BLaER1 treated with 17β-estradiol and CSF1 and Interleukin-3, amounts not matched to agents 10 nM and 100 nM (cell line): Measurements from ENCODE around the gene STAM.

Experiments used
- H3K27ac ChIP-seq, 11 experiments: shearing (Covaris generic); formaldehyde crosslinking; 2 replicates each; pipeline ENCODE4 v1.8.1; 2022
- H3K27me3 ChIP-seq, 11 experiments: shearing (Covaris generic); formaldehyde crosslinking; 2 replicates each; pipeline ENCODE4 v1.8.1; 2022
- H3K36me3 ChIP-seq, 11 experiments: shearing (Covaris generic); formaldehyde crosslinking; 2 replicates each; pipeline ENCODE4 v1.8.1; 2022
- H3K4me1 ChIP-seq, 10 experiments: shearing (Covaris generic); formaldehyde crosslinking; 2 replicates each; pipeline ENCODE4 v1.8.1; 2022
- H3K4me2 ChIP-seq, 11 experiments: shearing (Covaris generic); formaldehyde crosslinking; 2 replicates each; pipeline ENCODE4 v1.8.1; 2022
- H3K4me3 ChIP-seq, 10 experiments: shearing (Covaris generic); formaldehyde crosslinking; 2 replicates each; pipeline ENCODE4 v1.8.1; 2022
- H3K9ac ChIP-seq, 11 experiments: shearing (Covaris generic); formaldehyde crosslinking; 2 replicates each; pipeline ENCODE4 v1.8.1; 2022
- H3K9me3 ChIP-seq, 11 experiments: shearing (Covaris generic); formaldehyde crosslinking; replicated peaks in 1 of 11; 2 replicates each; pipeline ENCODE4 v1.8.1; 2022
- H4K20me1 ChIP-seq, 11 experiments: shearing (Covaris generic); formaldehyde crosslinking; 2 replicates each; pipeline ENCODE4 v1.8.1; 2022
- Cebpa-rat ChIP-seq, 11 experiments: shearing (Covaris generic); IDR thresholded peaks; 2 replicates each; pipeline ENCODE4 v1.8.1; 2022

STAM gene

DNA sequence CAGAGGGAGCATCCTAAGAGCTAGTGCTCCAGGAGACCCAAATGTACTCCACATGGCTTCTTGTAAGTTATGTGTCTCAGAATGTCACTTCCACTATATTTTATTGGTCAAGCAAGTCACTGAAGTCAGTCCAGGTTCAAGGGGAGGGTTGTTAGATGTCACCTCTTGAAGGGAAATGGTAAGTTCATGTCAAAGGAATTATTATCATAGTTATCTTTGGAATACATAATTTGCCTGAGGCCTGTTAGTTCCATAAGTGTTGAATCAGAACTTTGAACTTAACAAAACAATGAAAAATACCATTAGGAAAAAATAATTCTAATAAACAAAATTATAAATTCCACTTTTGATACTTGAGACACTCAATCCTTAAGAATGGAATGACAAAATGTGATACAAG, 30.6 kb downstream of the STAM start:
- no peak overlapping the region for H3K4me3 ChIP-seq
- H3K9ac ChIP-seq, result no peak overlapping the region
- peaks cover 0 to 14% (median 0%) of the 10 kb centered on the region in 10 experiments; a peak in 3 of 20 replicates for H3K4me1 ChIP-seq
- peaks cover 0 to 22% (median 15%) of the 10 kb centered on the region in 11 experiments; a peak in 18 of 22 replicates for H3K9me3 ChIP-seq
- no peak overlapping the region for H3K4me2 ChIP-seq
- no peaks in the 10 kb centered on the region for H3K27me3 ChIP-seq
- no peak for TF ChIP-seq Cebpa-rat (IDR thresholded peaks at IDR 0.05)
- H3K27ac ChIP-seq, result no peak overlapping the region
- H3K36me3 ChIP-seq, result peaks cover 8 to 41% (median 16%) of the 10 kb centered on the region in 11 experiments; a peak in 16 of 22 replicates
- H4K20me1 ChIP-seq, result peaks cover 0 to 65% (median 14%) of the 10 kb centered on the region in 11 experiments; a peak in 9 of 22 replicates

DNA sequence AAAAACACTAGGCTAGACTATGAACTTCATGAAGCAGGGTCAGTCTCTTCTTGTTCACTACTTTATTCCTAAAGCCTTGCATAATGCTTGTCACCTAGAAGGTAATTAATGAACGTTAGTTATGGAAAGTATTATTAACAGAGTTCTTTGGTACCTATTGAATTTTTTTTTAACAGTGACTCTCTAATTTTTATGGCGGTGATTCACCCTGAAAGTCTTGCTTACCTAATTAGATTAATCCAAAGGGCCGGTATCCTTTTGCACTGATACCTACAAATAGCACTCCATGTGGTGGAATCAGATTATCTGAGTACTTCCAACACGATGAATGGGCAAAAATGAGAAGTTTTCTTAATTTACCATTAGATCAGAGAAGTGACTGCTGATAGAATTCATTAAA, 31.7 kb downstream of the STAM start:
- H3K9ac ChIP-seq, result no peak overlapping the region
- no peak overlapping the region for H3K27ac ChIP-seq
- H4K20me1 ChIP-seq, result peaks cover 0 to 65% (median 11%) of the 10 kb centered on the region in 11 experiments; a peak in 10 of 22 replicates
- H3K4me2 ChIP-seq, result no peak overlapping the region
- no peak overlapping the region for H3K4me3 ChIP-seq
- peaks cover 0 to 33% (median 24%) of the 10 kb centered on the region in 11 experiments; a peak in 18 of 22 replicates for H3K9me3 ChIP-seq
- no peaks in the 10 kb centered on the region for H3K27me3 ChIP-seq
- peaks cover 0 to 9% (median 0%) of the 10 kb centered on the region in 10 experiments; a peak in 3 of 20 replicates for H3K4me1 ChIP-seq
- TF ChIP-seq Cebpa-rat (IDR thresholded peaks at IDR 0.05), result no peak
- peaks cover 8 to 37% (median 18%) of the 10 kb centered on the region in 11 experiments for H3K36me3 ChIP-seq

- Histone ChIP-seq H3K4me1 (peaks cover 0 to 9% (median 0%) of the 10 kb centered on the region in 10 experiments; a peak in 3 of 20 replicates), H3K27me3 (no peaks in the 10 kb centered on the region), H3K27ac (no peak overlapping the region), H3K4me3 (no peak overlapping the region), H3K9ac (no peak overlapping the region), H3K36me3 (peaks cover 12 to 42% (median 22%) of the 10 kb centered on the region in 11 experiments), H4K20me1 (peaks cover 0 to 62% (median 5%) of the 10 kb centered on the region in 11 experiments; a peak in 10 of 22 replicates), H3K4me2 (no peak overlapping the region), H3K9me3 (peaks cover 0 to 37% (median 25%) of the 10 kb centered on the region in 11 experiments; a peak in 18 of 22 replicates)
- TF ChIP-seq Cebpa-rat (IDR thresholded peaks at IDR 0.05), result no peak
These were observed 33.0 kb downstream of the STAM start for GRCh38 chr10:17676919-17677318.

DNA sequence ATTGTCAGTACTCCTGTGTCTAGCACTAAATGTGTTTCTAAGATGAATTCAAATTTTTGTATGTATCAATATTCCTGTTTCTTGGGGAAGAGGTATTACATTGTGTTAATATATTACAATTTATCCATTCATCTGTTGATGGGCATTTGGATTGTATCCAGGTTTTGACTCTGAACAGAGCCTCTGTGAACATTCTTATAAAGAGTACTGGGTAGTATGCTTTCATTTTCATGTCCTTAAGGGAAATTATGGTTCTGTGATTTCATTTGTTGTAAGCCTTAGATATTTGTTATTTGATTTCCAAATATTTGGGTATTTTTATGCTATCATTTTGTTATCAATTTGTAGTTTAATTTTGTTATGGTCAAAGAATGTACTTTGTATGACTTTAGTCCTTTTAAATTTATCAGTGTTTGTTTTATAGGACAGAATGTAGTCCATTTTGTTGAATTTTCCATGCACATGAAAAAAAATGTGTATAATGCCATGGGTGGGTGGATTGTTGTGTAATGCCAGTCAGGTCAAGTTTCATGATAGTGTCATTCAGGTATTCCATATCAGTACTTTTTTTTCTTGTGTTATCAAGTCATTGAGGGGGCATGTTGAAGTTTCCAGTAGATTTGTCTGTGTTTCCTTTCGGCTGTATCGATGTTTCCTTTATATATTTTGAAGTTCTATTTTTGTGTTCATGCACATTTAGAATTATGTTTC, 38.4 kb downstream of the STAM start:
- TF ChIP-seq Cebpa-rat (IDR thresholded peaks at IDR 0.05), result no peak
- peak overlapping the region in 1 of 11 experiments; percentile 32; a peak in 3 of 22 replicates for H3K4me2 ChIP-seq
- no peak overlapping the region for H3K27ac ChIP-seq
- H3K9ac ChIP-seq, result no peak overlapping the region
- H3K36me3 ChIP-seq, result peaks cover 31 to 65% (median 49%) of the 10 kb centered on the region in 11 experiments
- peaks cover 0 to 53% (median 34%) of the 10 kb centered on the region in 11 experiments; a peak in 18 of 22 replicates for H3K9me3 ChIP-seq
- H3K4me3 ChIP-seq, result no peak overlapping the region
- H3K4me1 ChIP-seq, result peaks cover 0 to 9% (median 0%) of the 10 kb centered on the region in 10 experiments; a peak in 1 of 20 replicates
- peaks cover 0 to 57% (median 4%) of the 10 kb centered on the region in 11 experiments; a peak in 7 of 22 replicates for H4K20me1 ChIP-seq
- H3K27me3 ChIP-seq, result no peaks in the 10 kb centered on the region

DNA sequence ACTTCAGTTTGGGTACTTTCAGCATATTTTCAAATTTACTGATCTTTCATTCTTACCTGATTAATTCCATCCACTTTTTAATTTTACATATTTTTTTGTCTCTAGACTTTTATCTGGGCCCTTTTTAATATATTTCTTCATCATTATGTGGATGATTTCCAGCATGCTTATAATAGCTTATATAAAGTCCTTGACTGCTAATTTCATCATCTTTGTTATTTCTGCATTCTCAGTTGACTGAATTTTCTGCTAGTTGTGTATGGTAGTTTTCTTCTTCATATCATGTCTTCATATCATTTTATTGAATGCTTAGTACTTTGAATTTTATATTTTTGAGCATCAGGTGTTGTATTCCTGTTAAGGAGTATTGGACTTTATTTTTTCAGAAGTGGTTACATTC, 39.6 kb downstream of the STAM start:
- Histone ChIP-seq H4K20me1 (peaks cover 0 to 55% (median 4%) of the 10 kb centered on the region in 11 experiments; a peak in 7 of 22 replicates), H3K36me3 (peaks cover 38 to 67% (median 56%) of the 10 kb centered on the region in 11 experiments), H3K9me3 (peaks cover 0 to 42% (median 28%) of the 10 kb centered on the region in 11 experiments; a peak in 18 of 22 replicates), H3K9ac (no peak overlapping the region), H3K27ac (no peak overlapping the region), H3K27me3 (no peaks in the 10 kb centered on the region), H3K4me1 (peaks cover 0 to 9% (median 0%) of the 10 kb centered on the region in 10 experiments; a peak in 1 of 20 replicates), H3K4me3 (no peak overlapping the region), H3K4me2 (no peak overlapping the region)
- no peak for TF ChIP-seq Cebpa-rat (IDR thresholded peaks at IDR 0.05)

GRCh38 chr10:17684537-17684936, 40.6 kb downstream of the STAM start:
- no peak overlapping the region for H3K4me2 ChIP-seq
- H3K4me1 ChIP-seq, result peaks cover 0 to 9% (median 0%) of the 10 kb centered on the region in 10 experiments; a peak in 1 of 20 replicates
- no peaks in the 10 kb centered on the region for H3K27me3 ChIP-seq
- TF ChIP-seq Cebpa-rat (IDR thresholded peaks at IDR 0.05), result no peak
- H3K9ac ChIP-seq, result no peak overlapping the region
- H3K4me3 ChIP-seq, result no peak overlapping the region
- H3K27ac ChIP-seq, result no peak overlapping the region
- H4K20me1 ChIP-seq, result peaks cover 0 to 49% (median 4%) of the 10 kb centered on the region in 11 experiments; a peak in 7 of 22 replicates
- H3K9me3 ChIP-seq, result peaks cover 0 to 32% (median 18%) of the 10 kb centered on the region in 11 experiments; a peak in 13 of 22 replicates
- H3K36me3 ChIP-seq, result peaks cover 40 to 71% (median 62%) of the 10 kb centered on the region in 11 experiments

GRCh38 chr10:17685233-17685840, 41.4 kb downstream of the STAM start:
- H3K9ac ChIP-seq, result no peak overlapping the region; a peak in 1 of 22 replicates
- H4K20me1 ChIP-seq, result peaks cover 0 to 47% (median 4%) of the 10 kb centered on the region in 11 experiments; a peak in 7 of 22 replicates
- peaks cover 0 to 24% (median 15%) of the 10 kb centered on the region in 11 experiments; a peak in 11 of 22 replicates for H3K9me3 ChIP-seq
- peaks cover 0 to 9% (median 0%) of the 10 kb centered on the region in 10 experiments; a peak in 1 of 20 replicates for H3K4me1 ChIP-seq
- no peaks in the 10 kb centered on the region for H3K27me3 ChIP-seq
- H3K27ac ChIP-seq, result no peak overlapping the region
- no peak for TF ChIP-seq Cebpa-rat (IDR thresholded peaks at IDR 0.05)
- peaks cover 45 to 76% (median 67%) of the 10 kb centered on the region in 11 experiments for H3K36me3 ChIP-seq
- no peak overlapping the region for H3K4me3 ChIP-seq
- H3K4me2 ChIP-seq, result no peak overlapping the region

DNA sequence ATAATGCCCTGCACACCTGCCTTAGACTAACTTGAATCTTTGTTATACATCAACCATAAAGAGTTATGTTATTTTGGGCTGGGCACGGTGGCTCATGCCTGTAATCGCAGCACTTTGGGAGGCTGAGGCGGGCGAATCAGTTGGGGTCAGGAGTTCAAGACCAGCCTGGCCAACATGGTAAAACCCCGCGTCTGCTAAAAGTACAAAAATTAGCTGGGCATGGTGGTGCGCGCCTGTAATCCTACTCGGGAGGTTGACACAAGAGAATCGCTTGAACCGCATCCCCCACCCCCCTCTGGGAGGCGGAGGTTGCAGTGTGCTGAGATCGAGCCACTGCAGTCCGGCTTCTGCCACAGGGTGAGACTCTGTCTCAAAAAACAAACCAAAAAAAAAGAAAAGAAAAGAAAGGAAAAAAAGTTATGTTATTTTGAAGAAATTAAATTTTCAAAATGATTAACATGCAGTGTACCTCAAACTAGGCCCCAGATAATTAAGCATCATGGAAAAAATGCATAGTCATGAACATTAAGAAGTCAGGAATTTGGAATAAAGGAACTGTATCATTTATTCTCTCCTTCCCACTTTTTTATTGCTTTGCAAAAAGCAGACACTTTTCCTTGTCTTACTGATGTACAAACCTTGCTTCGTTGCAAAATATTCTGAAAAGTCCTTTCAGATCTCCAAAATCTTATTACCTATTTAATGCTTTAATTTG, 43.3 kb downstream of the STAM start:
- no peak overlapping the region for H3K9ac ChIP-seq
- H3K4me3 ChIP-seq, result no peak overlapping the region
- no peaks in the 10 kb centered on the region for H3K27me3 ChIP-seq
- H4K20me1 ChIP-seq, result peaks cover 0 to 36% (median 7%) of the 10 kb centered on the region in 11 experiments; a peak in 7 of 22 replicates
- H3K27ac ChIP-seq, result no peak overlapping the region
- peaks cover 44 to 86% (median 68%) of the 10 kb centered on the region in 11 experiments for H3K36me3 ChIP-seq
- H3K9me3 ChIP-seq, result peaks cover 0 to 18% (median 10%) of the 10 kb centered on the region in 11 experiments; a peak in 8 of 22 replicates
- TF ChIP-seq Cebpa-rat (IDR thresholded peaks at IDR 0.05), result no peak
- no peak overlapping the region for H3K4me2 ChIP-seq
- H3K4me1 ChIP-seq, result peaks cover 0 to 11% (median under 1%) of the 10 kb centered on the region in 10 experiments; a peak in 8 of 20 replicates
